Measurements from ENCODE around the gene RBL1.

DNA sequence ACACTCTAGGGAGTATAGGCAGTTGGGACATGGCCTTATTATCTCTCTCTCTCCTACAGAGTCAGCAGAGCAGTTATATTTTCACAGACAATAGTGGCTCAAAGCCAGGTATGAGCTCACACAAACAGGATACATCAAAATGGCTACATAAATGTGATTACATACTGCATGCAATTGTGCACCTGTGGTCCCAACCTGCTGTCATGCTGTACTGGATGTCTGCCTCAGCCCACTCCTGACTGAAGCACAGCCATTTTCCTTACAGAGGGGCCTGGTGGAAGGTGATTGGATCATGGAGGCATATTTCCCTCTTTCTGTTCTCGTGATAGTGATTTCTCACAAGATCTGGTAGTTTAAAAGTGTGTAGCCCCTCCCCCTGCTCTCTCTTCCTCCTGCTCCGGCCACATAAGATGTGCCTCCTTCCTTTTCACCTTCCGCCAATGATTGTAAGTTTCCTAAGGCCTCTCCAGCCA lies 107.3 kb downstream of the RBL1 start:
- TF ChIP-seq CTCF (conservative IDR thresholded peaks at IDR 0.05; ENCODE audit: low read length): no peak
- no peak for TF ChIP-seq EZH2phosphoT487 (IDR thresholded peaks at IDR 0.05; ENCODE audit: borderline replicate concordance)

Data from Loucy (cell line).